Stimulated activated CD4-positive, alpha-beta T cell treated with anti-CD3 and anti-CD28 coated beads, TNF-alpha, amount 100 ng/mL, for 4 hours (primary cell): ENCODE data around the gene SNHG17.

Experiments used
- DNase-seq, 3 experiments: peaks; one replicate each; pipeline ENCODE4 v3.0.0-alpha.2; 2020; ENCODE audit warnings: low read depth in 3 of 3

The SNHG17 gene

DNA sequence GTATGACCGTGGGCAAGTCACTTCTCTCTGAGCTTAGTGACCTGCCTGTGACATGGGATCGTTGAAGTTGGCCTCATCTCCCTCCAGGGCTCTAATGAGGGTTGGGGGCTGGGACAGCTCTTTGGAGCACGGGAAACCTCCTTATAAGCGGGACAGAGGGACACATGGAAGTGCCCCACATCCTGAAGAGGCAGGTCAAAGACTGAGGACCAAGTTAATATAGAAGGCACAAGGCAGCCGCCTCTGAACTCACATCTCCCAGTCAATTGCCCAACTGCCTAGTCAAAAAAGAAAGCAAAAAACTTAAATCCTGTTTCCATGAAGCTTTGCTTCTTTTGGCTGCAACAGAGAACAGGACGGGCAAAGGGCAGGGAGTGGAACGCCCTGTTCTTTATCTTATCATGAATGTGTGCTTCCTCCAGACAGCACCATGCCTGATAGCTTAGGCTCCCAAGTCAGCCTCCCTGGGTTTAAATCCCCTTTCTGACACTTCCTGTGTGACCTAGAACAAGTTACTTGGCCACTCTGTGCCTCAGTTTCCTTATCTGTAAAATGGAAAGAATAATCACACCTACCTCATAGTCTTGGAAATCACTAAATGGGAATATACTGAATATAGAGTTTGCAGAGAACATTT is 61.8 kb downstream of the SNHG17 start:
- no peak for DNase-seq

DNA sequence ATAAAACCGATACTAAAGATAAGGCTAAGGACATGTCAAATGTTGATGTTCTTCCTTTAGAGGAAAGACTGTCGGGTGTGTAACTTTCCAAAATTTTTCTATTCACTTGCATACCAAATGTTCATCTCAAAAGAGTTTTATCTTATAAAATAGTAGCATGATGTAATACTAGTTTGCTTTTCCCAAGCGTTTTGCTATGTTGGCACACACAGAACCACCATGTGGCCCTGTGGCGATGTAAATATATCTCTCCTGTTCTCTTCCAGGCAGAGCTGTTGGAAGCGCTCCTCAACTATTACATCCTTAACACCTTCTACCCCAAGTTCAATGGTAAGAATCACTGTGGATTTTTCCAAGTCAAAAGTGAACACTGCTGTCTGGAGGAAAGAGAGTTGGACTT is 62.3 kb downstream of the SNHG17 start:
- DNase-seq: no peak
